ENCODE data around the gene FBN1.

- TF ChIP-seq, protein P1, sequence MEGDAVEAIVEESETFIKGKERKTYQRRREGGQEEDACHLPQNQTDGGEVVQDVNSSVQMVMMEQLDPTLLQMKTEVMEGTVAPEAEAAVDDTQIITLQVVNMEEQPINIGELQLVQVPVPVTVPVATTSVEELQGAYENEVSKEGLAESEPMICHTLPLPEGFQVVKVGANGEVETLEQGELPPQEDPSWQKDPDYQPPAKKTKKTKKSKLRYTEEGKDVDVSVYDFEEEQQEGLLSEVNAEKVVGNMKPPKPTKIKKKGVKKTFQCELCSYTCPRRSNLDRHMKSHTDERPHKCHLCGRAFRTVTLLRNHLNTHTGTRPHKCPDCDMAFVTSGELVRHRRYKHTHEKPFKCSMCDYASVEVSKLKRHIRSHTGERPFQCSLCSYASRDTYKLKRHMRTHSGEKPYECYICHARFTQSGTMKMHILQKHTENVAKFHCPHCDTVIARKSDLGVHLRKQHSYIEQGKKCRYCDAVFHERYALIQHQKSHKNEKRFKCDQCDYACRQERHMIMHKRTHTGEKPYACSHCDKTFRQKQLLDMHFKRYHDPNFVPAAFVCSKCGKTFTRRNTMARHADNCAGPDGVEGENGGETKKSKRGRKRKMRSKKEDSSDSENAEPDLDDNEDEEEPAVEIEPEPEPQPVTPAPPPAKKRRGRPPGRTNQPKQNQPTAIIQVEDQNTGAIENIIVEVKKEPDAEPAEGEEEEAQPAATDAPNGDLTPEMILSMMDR (IDR thresholded peaks at IDR 0.05): peak in 2 of 4 donors; percentile 22 to 45
- TF ChIP-seq POLR2A (IDR thresholded peaks at IDR 0.05): no peak
Observed at GRCh38 chr15:48641416-48641815, 4.1 kb downstream of the FBN1 start.
